Skeletal muscle satellite cell (primary cell): Measurements from ENCODE around the gene SRPK3.

Experiments
- H3K27me3 ChIP-seq: 2 replicates; pipeline ENCODE4 v1.7.0; 2013; ENCODE audit warnings: low read length; ENCODE audit not compliant: control insufficient read depth, insufficient read depth
- H3K36me3 ChIP-seq: 2 replicates; pipeline ENCODE4 v1.7.0; 2013; ENCODE audit warnings: mild to moderate bottlenecking, control low read depth, low read length; ENCODE audit not compliant: insufficient read depth
- H3K4me1 ChIP-seq: 2 replicates; pipeline ENCODE4 v1.7.0; 2013; ENCODE audit warnings: low read length; ENCODE audit not compliant: control insufficient read depth, insufficient read depth
- H3K4me2 ChIP-seq: 2 replicates; pipeline ENCODE4 v1.7.0; 2013; ENCODE audit warnings: mild to moderate bottlenecking, low read length
- H3K4me3 ChIP-seq: 2 replicates; pipeline ENCODE4 v1.7.0; 2013; ENCODE audit warnings: low read length
- H3K9ac ChIP-seq: 2 replicates; pipeline ENCODE4 v1.7.0; 2013; ENCODE audit warnings: mild to moderate bottlenecking, low read depth, low read length, moderate library complexity
- H3K9me3 ChIP-seq: replicated peaks from 2 replicates; pipeline ENCODE4 v1.7.0; 2013; ENCODE audit warnings: mild to moderate bottlenecking, control low read depth, low read length

The SRPK3 gene

GRCh38 chrX:153782871-153783270 lies 2.0 kb downstream of the SRPK3 start:
- Histone ChIP-seq H3K4me1 (peaks cover 22% of the 10 kb centered on the region), H3K4me3 (no peak overlapping the region), H3K9me3 (no peaks in the 10 kb centered on the region), H3K9ac (no peak overlapping the region), H3K27me3 (no peaks in the 10 kb centered on the region), H3K36me3 (peaks cover 6% of the 10 kb centered on the region), H3K4me2 (no peak overlapping the region)

- H3K36me3 ChIP-seq: peaks cover 6% of the 10 kb centered on the region
- H3K9me3 ChIP-seq: no peaks in the 10 kb centered on the region
- H3K4me3 ChIP-seq: no peak overlapping the region
- no peaks in the 10 kb centered on the region for H3K27me3 ChIP-seq
- peaks cover 22% of the 10 kb centered on the region for H3K4me1 ChIP-seq
- no peak overlapping the region for H3K4me2 ChIP-seq
- no peak overlapping the region for H3K9ac ChIP-seq
Measured at GRCh38 chrX:153783378-153784013, 2.7 kb downstream of the SRPK3 start.

- Histone ChIP-seq H3K4me3 (no peak overlapping the region), H3K36me3 (peaks cover 10% of the 10 kb centered on the region), H3K4me1 (peaks cover 22% of the 10 kb centered on the region), H3K27me3 (no peaks in the 10 kb centered on the region), H3K9me3 (no peaks in the 10 kb centered on the region), H3K9ac (no peak overlapping the region), H3K4me2 (no peak overlapping the region)
Measured at GRCh38 chrX:153784325-153784967, 3.6 kb downstream of the SRPK3 start.

GRCh38 chrX:153786669-153787068 lies 5.8 kb downstream of the SRPK3 start:
- Histone ChIP-seq H3K4me2 (no peak overlapping the region), H3K9me3 (no peaks in the 10 kb centered on the region), H3K9ac (no peak overlapping the region), H3K4me1 (peaks cover 8% of the 10 kb centered on the region), H3K27me3 (no peaks in the 10 kb centered on the region), H3K4me3 (no peak overlapping the region), H3K36me3 (peaks cover 15% of the 10 kb centered on the region)

DNA sequence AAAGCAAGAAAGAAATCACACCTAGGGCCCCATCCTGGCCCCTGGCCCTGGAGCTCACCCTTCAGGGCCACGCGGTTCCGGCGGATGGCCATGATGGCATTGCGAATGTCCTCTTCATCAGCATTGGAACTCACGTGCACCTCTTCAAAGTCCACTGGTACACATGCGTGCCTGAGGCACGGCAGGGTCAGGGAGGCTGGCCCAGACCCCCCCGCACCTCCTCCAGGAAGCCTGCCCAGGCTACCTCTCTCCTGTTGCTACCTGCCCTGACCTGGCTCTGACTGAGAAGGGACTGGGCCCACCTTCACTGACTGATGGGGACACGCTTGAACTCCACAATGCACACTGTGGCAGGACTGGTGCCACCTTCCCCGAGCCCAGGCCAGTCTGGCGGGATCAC lies 8.8 kb downstream of the SRPK3 start:
- H3K9me3 ChIP-seq: no peaks in the 10 kb centered on the region
- H3K4me1 ChIP-seq: peaks cover 7% of the 10 kb centered on the region
- no peaks in the 10 kb centered on the region for H3K27me3 ChIP-seq
- peaks cover 15% of the 10 kb centered on the region for H3K36me3 ChIP-seq
- no peak overlapping the region for H3K9ac ChIP-seq
- H3K4me3 ChIP-seq: no peak overlapping the region
- H3K4me2 ChIP-seq: no peak overlapping the region

DNA sequence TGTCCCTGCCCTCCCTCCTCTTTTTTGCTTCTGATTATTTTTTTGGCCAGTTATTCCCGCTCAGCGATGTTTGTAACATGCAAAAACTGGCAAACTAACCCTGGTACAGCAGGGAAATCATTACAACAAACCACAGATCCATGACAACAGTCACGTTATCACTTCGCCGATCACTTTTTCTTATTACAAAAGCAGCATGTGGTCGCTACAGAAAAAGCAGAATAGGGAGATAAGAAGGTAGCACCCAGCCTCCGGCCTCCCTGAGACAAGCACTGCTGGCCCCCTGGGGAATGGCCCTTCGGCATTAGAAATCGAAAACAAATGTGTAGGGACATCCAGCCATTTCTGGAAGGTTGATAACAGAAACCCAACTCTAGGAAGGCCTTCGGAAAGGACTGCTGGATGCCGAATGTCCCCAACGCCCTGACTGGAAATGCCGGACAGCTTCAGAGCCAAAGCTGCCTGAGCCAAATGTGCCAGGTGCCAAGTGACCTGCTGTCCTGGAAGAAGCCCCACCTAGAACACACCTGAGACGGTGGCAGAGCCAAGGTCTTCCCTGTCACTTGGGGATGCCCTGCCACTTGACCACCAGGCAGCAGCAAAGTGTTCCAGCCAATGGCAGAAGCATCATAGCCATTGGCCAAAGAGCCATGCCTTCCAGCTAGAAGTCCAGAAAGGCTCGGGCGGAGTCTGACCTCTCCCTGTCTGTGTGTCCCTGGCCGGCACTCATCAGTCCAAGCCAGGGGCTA lies 10.4 kb downstream of the SRPK3 start:
- Histone ChIP-seq H3K4me2 (no peak overlapping the region), H3K36me3 (peaks cover 9% of the 10 kb centered on the region), H3K9ac (no peak overlapping the region), H3K4me3 (no peak overlapping the region), H3K27me3 (no peaks in the 10 kb centered on the region), H3K4me1 (peaks cover 15% of the 10 kb centered on the region), H3K9me3 (no peaks in the 10 kb centered on the region)

GRCh38 chrX:153792368-153792767 lies 11.5 kb downstream of the SRPK3 start:
- peaks cover 15% of the 10 kb centered on the region for H3K36me3 ChIP-seq
- no peak overlapping the region for H3K9ac ChIP-seq
- peak overlapping the region; percentile 77 for H3K4me2 ChIP-seq
- peak overlapping the region; percentile 93 for H3K4me3 ChIP-seq
- no peaks in the 10 kb centered on the region for H3K9me3 ChIP-seq
- H3K4me1 ChIP-seq: peaks cover 15% of the 10 kb centered on the region
- H3K27me3 ChIP-seq: no peaks in the 10 kb centered on the region

- no peaks in the 10 kb centered on the region for H3K9me3 ChIP-seq
- peaks cover 21% of the 10 kb centered on the region for H3K36me3 ChIP-seq
- peak overlapping the region; percentile 93 for H3K4me3 ChIP-seq
- H3K4me1 ChIP-seq: peaks cover 15% of the 10 kb centered on the region
- H3K27me3 ChIP-seq: no peaks in the 10 kb centered on the region
- H3K9ac ChIP-seq: peak overlapping the region; percentile 97
- peak overlapping the region; percentile 77 for H3K4me2 ChIP-seq
Measured at GRCh38 chrX:153793291-153793690, 12.4 kb downstream of the SRPK3 start.

- peaks cover 19% of the 10 kb centered on the region for H3K36me3 ChIP-seq
Measured at GRCh38 chrX:153794018-153794896, 13.4 kb downstream of the SRPK3 start, which contains the start of the genes IDH3G and SSR4. TSS of gene IDH3G (minus strand) at chrX:153794375. CDS start at chrX:153794326, 49 bp downstream. TSS of gene SSR4 (plus strand) at chrX:153794668. CDS start at chrX:153794688, 20 bp downstream.

DNA sequence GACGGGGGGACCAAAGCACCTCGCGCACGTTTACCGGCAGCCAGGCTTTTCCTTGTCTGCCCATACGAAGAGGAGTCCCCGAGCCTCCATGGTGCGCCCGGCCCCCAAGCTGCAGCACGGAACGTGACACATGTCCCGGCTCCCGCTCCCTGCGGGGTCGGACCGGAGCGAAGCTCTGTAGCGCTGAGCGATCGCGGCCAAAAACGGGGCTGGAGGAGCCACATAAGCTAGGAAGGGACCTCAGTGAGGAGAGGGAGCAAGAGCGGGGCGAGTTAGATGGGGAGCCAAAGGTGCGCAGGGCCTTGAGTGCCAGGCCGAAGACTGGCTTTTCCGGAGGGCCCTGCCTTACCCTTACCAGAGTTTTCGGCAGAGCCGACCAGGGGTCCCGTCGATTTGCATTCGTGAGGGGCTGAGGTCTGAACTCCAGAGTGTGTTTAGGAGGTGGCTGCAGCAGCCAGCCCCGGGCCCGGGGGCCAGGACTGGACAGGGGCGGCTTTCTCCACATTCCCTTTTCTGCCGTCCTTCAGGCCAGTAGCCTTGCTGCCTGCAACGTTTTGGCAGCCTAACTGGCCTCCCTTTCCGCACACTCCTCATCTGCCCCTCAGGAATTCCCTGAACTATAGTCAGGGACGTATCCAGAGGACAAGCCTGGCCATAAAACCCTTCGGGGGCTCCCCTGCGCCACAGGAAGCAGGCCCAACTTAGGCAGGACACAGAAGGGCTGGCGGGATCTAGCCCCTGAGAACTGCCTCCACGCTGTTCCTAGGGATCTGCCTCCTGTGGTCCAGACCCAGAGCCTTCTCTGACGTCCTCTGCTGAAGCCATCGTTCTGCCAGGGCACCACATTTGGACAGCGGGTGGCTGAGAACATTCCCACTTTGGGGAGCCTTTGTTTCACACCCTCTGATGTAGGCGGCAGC lies 14.3 kb downstream of the SRPK3 start:
- no peaks in the 10 kb centered on the region for H3K9me3 ChIP-seq

More at GRCh38 chrX:153794018-153794896, 13.4 kb downstream of the SRPK3 start, which contains the start of the genes IDH3G and SSR4:
- Histone ChIP-seq H3K9ac (peak within 1 kb of the TSS; percentile 97), H3K4me1 (peaks cover 15% of the 10 kb centered on the region), H3K9me3 (no peaks in the 10 kb centered on the region), H3K27me3 (no peaks in the 10 kb centered on the region), H3K4me2 (peak within 1 kb of the TSS; percentile 85), H3K4me3 (peak within 1 kb of the TSS; percentile 93)

More for the DNA sequence above, 14.3 kb downstream of the SRPK3 start:
- Histone ChIP-seq H3K4me2 (peak overlapping the region; percentile 85), H3K27me3 (no peaks in the 10 kb centered on the region), H3K36me3 (peaks cover 19% of the 10 kb centered on the region), H3K9ac (peak overlapping the region; percentile 90), H3K4me1 (peaks cover 15% of the 10 kb centered on the region), H3K4me3 (peak overlapping the region; percentile 93)
